GM12872 (cell line): Measurements from ENCODE around the gene WWOX.

Experiments used
- TF ChIP-seq, protein P1 (sequence below): IDR thresholded peaks from 3 replicates; pipeline ENCODE4 v1.5.1; 2011; ENCODE audit warnings: low read depth, mild to moderate bottlenecking, low read length, moderate library complexity; ENCODE audit not compliant: insufficient read depth

Gene WWOX

DNA sequence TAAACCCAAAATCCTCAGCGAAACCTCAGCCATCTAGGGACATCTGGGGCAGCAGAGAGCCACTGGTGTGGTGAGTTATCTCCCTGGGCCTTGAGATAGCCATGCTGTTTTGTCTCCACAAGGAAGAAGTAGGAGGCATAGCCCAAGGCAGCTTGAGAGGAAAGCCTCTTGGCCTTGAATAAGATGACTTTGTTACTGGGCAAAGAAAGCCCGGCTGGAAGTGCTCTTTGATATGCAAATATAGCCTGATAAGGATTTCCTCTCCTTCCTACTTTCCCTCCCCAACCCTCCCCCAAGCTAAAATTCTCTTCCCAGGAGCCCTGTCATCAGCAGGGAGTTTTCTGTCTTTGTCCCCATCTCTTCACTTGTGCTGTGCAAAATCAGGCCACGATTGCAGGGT, 806.7 kb downstream of the WWOX start:
- TF ChIP-seq, protein P1, sequence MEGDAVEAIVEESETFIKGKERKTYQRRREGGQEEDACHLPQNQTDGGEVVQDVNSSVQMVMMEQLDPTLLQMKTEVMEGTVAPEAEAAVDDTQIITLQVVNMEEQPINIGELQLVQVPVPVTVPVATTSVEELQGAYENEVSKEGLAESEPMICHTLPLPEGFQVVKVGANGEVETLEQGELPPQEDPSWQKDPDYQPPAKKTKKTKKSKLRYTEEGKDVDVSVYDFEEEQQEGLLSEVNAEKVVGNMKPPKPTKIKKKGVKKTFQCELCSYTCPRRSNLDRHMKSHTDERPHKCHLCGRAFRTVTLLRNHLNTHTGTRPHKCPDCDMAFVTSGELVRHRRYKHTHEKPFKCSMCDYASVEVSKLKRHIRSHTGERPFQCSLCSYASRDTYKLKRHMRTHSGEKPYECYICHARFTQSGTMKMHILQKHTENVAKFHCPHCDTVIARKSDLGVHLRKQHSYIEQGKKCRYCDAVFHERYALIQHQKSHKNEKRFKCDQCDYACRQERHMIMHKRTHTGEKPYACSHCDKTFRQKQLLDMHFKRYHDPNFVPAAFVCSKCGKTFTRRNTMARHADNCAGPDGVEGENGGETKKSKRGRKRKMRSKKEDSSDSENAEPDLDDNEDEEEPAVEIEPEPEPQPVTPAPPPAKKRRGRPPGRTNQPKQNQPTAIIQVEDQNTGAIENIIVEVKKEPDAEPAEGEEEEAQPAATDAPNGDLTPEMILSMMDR: no peak

DNA sequence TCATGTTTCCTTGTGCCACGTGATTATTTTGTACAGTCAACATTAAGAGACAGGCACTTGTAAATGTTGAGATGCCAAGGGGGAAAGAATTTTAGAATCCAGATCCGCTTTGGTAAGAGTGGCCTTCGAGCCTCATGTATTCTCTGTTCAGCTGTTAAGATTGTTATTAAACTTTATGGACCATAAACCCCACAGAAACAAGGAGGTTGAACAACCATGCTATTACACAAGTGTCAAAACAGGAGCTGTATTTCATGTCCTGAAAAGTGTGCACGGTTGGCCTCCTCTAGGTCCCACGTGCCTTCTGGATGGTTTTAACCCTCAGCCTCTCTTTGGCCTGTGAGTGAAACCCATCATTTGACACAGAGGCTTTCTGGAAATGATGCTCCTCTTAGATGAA, 809.8 kb downstream of the WWOX start:
- TF ChIP-seq, protein P1: no peak

DNA sequence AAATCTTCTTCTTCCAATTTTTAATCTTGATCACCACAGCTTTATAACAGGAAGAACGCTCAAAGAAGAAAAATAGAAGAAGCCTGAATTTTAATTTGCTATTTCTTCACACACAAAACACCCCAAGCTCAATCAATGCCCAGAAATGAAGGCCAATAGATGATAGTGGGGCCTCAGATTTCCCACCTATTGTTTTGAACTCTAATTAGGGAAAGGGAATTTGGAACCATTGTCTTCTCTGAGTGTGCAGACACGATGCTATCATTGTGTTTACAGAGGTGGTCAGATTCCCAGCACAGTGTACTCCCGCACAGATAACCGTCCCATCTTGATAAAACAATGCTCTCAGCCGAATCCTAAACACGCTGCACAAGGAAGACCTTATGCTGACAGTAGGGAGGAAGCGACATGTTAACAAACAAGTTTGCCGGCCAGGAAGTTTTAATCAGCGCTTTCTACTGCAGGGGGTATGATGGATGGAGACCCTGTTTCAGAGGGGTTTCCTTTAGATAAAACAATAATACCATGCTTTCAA, 816.4 kb downstream of the WWOX start:
- TF ChIP-seq, protein P1: no peak

DNA sequence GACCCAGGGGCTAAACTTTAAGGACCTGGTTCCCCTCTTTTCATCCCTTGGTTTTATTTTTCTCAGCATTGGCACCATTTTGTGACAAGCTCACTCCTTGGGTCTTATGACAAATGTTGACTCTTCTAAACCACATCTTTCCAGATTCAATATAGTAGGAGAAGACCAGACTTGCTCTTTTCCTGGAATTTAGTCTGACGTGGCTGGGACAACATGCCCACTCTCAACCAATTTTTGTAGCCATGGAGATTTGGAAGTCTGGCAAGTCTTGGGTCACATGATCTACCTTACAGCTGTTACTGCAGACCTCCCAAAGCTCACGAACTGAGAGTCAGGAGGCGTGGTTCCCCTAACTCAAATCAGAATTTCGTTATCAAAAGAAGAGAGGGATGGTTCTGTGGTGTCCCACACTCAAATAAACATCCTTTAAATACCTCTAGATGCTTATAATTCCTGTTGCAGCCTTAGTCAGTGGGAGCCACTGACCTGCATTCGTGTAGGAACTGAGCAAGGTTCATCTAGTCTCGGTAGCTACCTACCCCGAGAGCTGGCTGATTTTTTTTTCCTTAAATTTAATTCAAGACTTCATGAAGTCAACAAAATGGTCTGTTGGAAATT, 817.6 kb downstream of the WWOX start:
- TF ChIP-seq, protein P1: no peak

DNA sequence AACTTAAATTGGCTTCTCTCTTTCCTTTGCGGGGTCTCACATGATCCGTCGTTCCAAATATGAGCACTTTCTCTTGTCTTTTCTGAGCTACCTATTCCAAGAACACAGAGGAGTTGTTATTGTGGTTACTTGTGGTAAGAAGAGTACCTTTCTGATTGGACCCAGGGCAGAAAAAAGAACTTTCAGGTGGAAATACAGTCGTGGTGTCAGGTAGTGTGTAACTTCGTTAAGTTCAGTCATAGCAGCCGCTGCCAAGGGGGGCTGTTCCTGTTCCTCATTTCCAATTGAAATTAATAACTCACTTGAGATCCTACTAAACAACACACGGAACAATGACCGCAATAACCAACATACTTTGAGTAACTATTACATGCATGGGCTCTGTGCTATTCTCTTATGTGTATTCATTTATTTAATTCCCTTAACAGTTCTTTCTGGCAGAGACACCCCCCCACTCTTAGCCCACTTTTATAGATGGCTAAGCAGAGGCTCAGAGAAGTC, 819.4 kb downstream of the WWOX start:
- TF ChIP-seq, protein P1: no peak

DNA sequence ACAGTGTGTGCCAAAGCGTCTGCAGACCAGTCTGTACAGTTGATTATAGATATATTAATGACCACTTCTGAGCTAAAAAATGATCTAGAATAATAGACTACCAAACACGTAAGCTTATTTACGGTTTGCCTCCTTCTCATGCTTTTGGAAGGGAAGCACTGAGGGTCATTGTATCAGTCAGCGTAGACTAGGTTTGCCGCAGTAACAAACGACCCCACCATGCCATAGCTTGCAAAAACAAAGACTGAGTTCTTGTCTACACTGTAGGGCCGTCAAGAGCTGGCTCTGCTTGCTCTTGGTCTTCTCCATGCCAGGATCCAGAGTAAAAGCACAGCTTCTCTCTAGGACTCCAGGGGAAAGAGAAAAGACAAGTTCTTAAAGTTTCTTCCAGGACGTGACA, 820.4 kb downstream of the WWOX start:
- TF ChIP-seq, protein P1: no peak

DNA sequence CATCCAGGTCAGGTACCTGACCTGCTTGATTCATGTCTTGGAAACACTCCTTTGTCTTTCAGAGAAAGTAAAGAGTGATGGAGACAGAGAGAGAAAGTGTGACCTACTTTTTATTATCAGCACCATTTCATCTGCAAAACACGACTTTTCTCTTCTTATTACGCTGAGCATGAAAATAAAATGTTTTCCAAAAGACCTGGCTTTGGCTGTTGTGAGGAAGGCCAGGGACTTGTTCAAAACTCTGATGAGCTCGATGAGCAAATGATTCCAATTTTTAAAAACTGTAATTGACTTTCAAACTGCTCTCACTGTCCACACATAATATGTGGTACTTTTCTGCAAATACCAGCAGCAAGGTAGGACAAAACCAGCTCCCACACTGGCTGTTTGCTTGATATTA, 821.2 kb downstream of the WWOX start:
- TF ChIP-seq, protein P1: no peak
